WERI-Rb-1 (cell line): ENCODE data around the gene GRIK1.

Experiments used
- DNase-seq: peaks from one replicate; pipeline ENCODE4 v3.0.0-alpha.2; 2020
- H3K27ac ChIP-seq: fragments of 250-450 bp; sonication (Bioruptor Pico); 2 replicates; pipeline ENCODE4 v1.5.1; 2020; ENCODE audit warnings: mild to moderate bottlenecking, moderate library complexity
- H3K27me3 ChIP-seq: fragments of 250-450 bp; sonication (Bioruptor Pico); 2 replicates; pipeline ENCODE4 v1.5.1; 2021; ENCODE audit warnings: mild to moderate bottlenecking, low read depth, moderate library complexity; ENCODE audit not compliant: insufficient read depth, severe bottlenecking
- H3K36me3 ChIP-seq: fragments of 250-450 bp; sonication (Bioruptor Pico); 2 replicates; pipeline ENCODE4 v1.5.1; 2020; ENCODE audit warnings: mild to moderate bottlenecking, moderate library complexity
- H3K4me3 ChIP-seq: 2 replicates; pipeline ENCODE4 v1.5.1; 2011; ENCODE audit warnings: low read depth, mild to moderate bottlenecking, control low read depth, low read length
- H3K9me3 ChIP-seq: fragments of 250-450 bp; sonication (Bioruptor Pico); 2 replicates; pipeline ENCODE4 v1.5.1; 2021; ENCODE audit warnings: mild to moderate bottlenecking, moderate library complexity; ENCODE audit not compliant: severe bottlenecking
- TF ChIP-seq, protein P1 (sequence below): IDR thresholded peaks from 2 replicates; pipeline ENCODE4 v1.5.1; 2011; ENCODE audit warnings: low read depth, mild to moderate bottlenecking, control low read depth, inconsistent platforms, low read length

GRIK1 gene

DNA sequence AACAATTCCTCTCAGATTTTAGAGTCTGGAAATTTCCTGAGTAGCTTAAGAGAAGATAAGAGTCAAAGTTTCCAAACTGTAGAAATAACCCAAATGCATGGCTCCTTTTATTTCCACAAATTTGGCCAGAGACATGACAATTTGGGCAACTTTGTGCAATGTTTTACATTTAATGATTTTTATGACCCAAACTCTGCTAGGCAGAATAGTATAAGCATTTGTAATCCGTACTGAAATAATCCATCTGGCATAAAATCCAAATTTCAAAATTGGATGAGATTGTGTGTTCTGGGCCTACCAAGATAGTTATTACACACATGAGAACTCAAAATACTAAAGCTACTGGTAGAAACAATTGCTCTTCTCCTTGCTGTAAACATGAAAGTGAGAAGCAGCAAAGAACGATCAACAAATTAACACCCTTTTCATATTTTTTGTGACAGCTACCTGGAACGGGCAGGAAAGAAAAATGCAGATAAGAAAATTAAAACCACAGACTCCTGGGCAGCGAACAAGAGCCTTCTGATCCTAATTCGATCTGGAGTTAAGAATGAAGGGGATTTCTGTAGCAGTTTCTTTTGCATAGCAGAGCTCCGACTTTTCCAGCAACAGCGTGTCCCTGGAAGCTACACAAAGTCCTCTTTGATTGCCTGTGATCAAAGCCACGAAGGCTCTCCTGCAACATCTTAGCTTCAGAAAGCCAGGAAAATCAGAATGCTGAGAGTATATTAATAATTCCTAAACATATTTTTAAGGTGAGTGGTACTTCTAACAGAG is 191.2 kb downstream of the GRIK1 start:
- no peak overlapping the region for H3K27ac ChIP-seq

DNA sequence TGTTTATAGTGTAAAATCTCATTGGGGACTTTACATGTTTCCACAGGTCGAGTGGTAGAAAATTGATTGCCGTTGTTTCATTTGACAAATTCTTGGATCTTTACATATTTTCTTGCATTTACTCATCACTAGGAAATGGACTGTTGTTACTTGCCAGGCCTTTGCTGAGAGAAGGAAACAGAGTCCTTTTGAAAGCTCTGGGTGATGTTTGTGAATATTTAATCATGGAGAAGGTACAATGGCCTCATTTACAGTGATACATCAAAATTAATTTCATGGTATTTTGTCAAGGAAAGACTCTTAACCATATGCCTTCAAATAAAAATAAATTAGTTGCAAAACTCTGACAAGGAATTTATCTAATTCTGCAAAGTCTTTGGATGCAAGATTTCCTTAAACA is 198.0 kb downstream of the GRIK1 start:
- H3K27ac ChIP-seq = no peak overlapping the region
- no peak overlapping the region for H3K4me3 ChIP-seq
- TF ChIP-seq, protein P1, sequence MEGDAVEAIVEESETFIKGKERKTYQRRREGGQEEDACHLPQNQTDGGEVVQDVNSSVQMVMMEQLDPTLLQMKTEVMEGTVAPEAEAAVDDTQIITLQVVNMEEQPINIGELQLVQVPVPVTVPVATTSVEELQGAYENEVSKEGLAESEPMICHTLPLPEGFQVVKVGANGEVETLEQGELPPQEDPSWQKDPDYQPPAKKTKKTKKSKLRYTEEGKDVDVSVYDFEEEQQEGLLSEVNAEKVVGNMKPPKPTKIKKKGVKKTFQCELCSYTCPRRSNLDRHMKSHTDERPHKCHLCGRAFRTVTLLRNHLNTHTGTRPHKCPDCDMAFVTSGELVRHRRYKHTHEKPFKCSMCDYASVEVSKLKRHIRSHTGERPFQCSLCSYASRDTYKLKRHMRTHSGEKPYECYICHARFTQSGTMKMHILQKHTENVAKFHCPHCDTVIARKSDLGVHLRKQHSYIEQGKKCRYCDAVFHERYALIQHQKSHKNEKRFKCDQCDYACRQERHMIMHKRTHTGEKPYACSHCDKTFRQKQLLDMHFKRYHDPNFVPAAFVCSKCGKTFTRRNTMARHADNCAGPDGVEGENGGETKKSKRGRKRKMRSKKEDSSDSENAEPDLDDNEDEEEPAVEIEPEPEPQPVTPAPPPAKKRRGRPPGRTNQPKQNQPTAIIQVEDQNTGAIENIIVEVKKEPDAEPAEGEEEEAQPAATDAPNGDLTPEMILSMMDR = no peak
- H3K36me3 ChIP-seq = no peaks in the 10 kb centered on the region
- no peaks in the 10 kb centered on the region for H3K27me3 ChIP-seq
- no peak for DNase-seq
- peaks cover 4% of the 10 kb centered on the region for H3K9me3 ChIP-seq

More for the DNA sequence above, 191.2 kb downstream of the GRIK1 start:
- Histone ChIP-seq H3K9me3 (no peaks in the 10 kb centered on the region), H3K4me3 (no peak overlapping the region), H3K36me3 (no peaks in the 10 kb centered on the region), H3K27me3 (no peaks in the 10 kb centered on the region)
- DNase-seq = no peak
- TF ChIP-seq, protein P1 = no peak

DNA sequence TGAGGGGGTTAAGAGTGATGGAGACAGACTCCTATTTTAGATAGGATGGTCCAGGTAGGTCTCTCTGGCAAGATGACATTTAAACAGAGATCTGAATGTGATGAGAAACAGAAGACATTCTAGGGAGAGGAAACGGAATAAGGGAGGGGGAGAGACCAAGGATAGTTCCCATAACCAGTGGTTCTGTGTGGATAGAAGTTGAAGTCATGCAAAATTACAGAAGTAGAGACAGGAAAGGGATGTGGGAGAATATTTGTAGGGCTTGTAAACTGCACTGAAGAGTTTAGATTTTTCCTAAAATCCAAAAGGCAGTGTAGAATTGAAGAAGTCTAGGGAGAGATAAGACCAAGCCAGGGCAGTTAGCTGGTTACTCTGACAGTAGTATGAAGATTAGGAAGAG is 200.6 kb downstream of the GRIK1 start:
- Histone ChIP-seq H3K27me3 (no peaks in the 10 kb centered on the region), H3K4me3 (no peak overlapping the region), H3K36me3 (no peaks in the 10 kb centered on the region), H3K27ac (no peak overlapping the region), H3K9me3 (peaks cover 4% of the 10 kb centered on the region)
- TF ChIP-seq, protein P1 = no peak
- no peak for DNase-seq

DNA sequence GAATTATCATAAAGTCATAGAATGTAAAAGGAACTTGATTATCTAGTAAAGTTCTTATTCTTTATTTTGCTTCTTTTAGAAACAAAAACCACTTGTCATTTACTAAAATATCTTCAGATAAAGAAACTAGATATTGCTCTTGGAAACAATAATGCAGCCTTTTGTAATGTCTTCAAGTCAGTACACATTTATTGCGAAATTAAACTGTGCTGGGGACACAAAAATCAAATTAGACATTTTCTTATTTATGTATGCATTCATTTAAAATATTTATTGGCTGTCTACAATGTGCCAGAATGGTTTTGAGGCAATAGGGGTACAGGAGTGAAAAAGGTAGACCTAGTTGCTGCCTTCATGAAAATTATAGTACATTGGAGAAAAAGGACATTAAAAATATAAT is 201.1 kb downstream of the GRIK1 start:
- H3K27ac ChIP-seq = no peak overlapping the region
- H3K27me3 ChIP-seq = no peaks in the 10 kb centered on the region
- DNase-seq = no peak
- TF ChIP-seq, protein P1 = no peak
- H3K4me3 ChIP-seq = no peak overlapping the region
- no peaks in the 10 kb centered on the region for H3K36me3 ChIP-seq
- H3K9me3 ChIP-seq = peaks cover 4% of the 10 kb centered on the region

DNA sequence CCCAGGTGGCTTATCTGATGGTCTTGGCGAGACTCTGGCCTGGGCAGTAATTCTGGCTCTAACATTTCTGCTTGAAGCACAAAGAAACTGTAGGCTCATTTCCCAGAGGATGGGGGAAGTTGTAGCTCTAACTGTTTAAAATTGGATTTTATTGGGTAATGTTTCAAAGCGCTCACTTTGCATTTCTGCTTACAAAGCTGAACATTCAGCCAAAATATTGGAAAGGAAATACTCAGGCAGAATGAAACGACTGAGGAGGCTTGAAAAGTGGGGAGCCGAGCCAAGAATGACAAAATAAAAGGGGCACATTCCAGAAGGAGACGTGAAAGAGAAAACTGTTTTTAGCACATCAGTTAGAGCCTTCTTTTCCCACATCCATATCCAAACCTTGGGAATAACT is 202.6 kb downstream of the GRIK1 start:
- no peak overlapping the region for H3K27ac ChIP-seq
- TF ChIP-seq, protein P1 = no peak
- H3K9me3 ChIP-seq = no peaks in the 10 kb centered on the region
- H3K4me3 ChIP-seq = no peak overlapping the region
- no peaks in the 10 kb centered on the region for H3K27me3 ChIP-seq
- no peak for DNase-seq
- no peaks in the 10 kb centered on the region for H3K36me3 ChIP-seq

DNA sequence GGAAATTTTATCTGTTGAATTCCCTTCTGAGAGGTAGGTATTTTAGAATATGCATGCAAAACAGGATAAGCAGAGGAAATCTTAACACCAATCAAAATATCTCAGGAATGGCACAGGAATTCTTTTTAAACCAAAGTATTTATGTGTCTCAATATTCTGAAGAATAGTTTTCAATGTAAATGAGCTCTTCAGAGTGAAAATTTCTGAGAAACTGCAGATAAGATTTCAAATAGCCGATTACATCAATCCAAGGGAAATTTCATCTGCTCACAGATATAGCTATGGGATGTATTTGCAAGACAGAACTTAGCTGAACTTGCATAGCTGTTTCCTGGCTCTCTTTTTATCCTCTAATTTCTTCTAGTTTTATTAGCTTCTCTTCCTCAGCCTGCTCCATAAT is 209.5 kb downstream of the GRIK1 start:
- Histone ChIP-seq H3K36me3 (no peaks in the 10 kb centered on the region), H3K9me3 (no peaks in the 10 kb centered on the region), H3K27me3 (no peaks in the 10 kb centered on the region), H3K27ac (no peak overlapping the region), H3K4me3 (no peak overlapping the region)
- TF ChIP-seq, protein P1 = no peak
- DNase-seq = no peak
